ENCODE measurements around the gene RDH5. TPM values are rescaled to one million over a fixed set of nuclear protein-coding genes. Genes with fewer than 3 reads are reported as not detected.

RDH5 gene
- total and polyA plus RNA-seq, 4 donors: 3.1 to 5.4 (median 3.9) TPM

DNA sequence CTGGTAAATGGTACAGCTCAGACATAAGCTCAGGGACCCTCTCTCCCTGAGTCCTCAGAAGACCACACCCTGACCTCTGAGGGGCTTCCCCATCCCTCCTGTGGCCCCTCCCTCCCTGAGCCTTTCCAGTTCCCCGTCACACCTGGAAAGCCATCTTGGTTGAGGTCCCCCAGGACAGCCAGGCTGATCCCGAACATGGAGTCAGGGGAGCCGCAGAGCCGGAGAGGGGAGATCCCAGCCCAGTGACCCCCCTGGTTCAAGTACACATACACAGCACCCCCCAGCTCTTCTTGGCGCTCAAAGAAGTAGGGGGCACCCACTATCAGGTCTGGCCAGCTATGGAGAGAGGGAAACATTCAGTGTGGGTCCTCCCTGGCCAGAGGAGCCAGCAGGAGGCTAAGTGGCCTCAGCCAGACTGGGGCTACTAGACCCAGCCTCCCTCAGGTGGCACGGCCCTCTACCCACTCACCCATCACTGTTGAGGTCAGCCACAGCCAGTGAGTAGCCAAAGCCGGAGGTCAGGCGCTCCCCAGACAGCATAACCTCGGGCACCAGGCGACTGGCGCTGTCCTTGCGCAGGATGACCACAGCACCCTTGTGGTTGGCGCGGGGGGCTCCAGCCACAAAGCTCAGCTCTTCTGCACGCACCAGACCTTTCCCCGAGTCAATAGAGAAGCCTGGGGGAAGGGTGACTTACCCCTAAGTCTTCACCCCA is 21.8 kb upstream of the RDH5 start:
- WGBS, 2 donors: 89 to 94% methylated on average over 16 of the region's 16 CpGs
- H3K4me1 ChIP-seq (ENCODE audit: control insufficient read depth in 5 of 5, insufficient read depth in 5 of 5, low read length in 5 of 5): peaks cover 0 to 1% (median 0%) of the 10 kb centered on the region in 5 donors
- no peaks in the 10 kb centered on the region for H3K27me3 ChIP-seq (ENCODE audit: control insufficient read depth in 3 of 3, insufficient read depth in 3 of 3, low read length in 2 of 3)
- no peaks in the 10 kb centered on the region for H3K9me3 ChIP-seq (ENCODE audit: control insufficient read depth in 4 of 4, insufficient read depth in 3 of 4, low read length in 3 of 4)
- no peak for TF ChIP-seq CTCF (IDR thresholded peaks at IDR 0.05; ENCODE audit: control extremely low read depth, extremely low read depth)
- no peak overlapping the region for H3K27ac ChIP-seq (ENCODE audit: low read depth in 1 of 2, low read length in 1 of 2)
- DNase-seq (no peak), ATAC-seq (ENCODE audit: insufficient read depth, low FRiP score) (no peak)
- no peak overlapping the region for H3K9ac ChIP-seq (ENCODE audit: insufficient read depth in 1 of 2, low read length in 2 of 2)
- H3K4me3 ChIP-seq: no peak overlapping the region
- H3K36me3 ChIP-seq (ENCODE audit: control insufficient read depth in 4 of 4, insufficient read depth in 4 of 4, low read length in 4 of 4): peaks cover 0 to 1% (median 0%) of the 10 kb centered on the region in 4 donors

GRCh38 chr12:55698965-55699364 is 21.2 kb upstream of the RDH5 start:
- no peak overlapping the region for H3K9ac ChIP-seq (ENCODE audit: insufficient read depth in 1 of 2, low read length in 2 of 2)
- ATAC-seq (ENCODE audit: insufficient read depth, low FRiP score): no peak
- H3K27ac ChIP-seq (ENCODE audit: low read depth in 1 of 2, low read length in 1 of 2): no peak overlapping the region
- H3K27me3 ChIP-seq (ENCODE audit: control insufficient read depth in 3 of 3, insufficient read depth in 3 of 3, low read length in 2 of 3): no peaks in the 10 kb centered on the region
- DNase-seq: no peak
- no peak for TF ChIP-seq CTCF (IDR thresholded peaks at IDR 0.05; ENCODE audit: control extremely low read depth, extremely low read depth)
- peaks cover 0 to 6% (median 0%) of the 10 kb centered on the region in 5 donors for H3K4me1 ChIP-seq (ENCODE audit: control insufficient read depth in 5 of 5, insufficient read depth in 5 of 5, low read length in 5 of 5)
- 86 to 100% methylated on average over 1 of the region's 1 CpG for WGBS, 2 donors
- peaks cover 0 to 1% (median 0%) of the 10 kb centered on the region in 4 donors for H3K36me3 ChIP-seq (ENCODE audit: control insufficient read depth in 4 of 4, insufficient read depth in 4 of 4, low read length in 4 of 4)
- no peak overlapping the region for H3K4me3 ChIP-seq
- H3K9me3 ChIP-seq (ENCODE audit: control insufficient read depth in 4 of 4, insufficient read depth in 3 of 4, low read length in 3 of 4): no peaks in the 10 kb centered on the region

DNA sequence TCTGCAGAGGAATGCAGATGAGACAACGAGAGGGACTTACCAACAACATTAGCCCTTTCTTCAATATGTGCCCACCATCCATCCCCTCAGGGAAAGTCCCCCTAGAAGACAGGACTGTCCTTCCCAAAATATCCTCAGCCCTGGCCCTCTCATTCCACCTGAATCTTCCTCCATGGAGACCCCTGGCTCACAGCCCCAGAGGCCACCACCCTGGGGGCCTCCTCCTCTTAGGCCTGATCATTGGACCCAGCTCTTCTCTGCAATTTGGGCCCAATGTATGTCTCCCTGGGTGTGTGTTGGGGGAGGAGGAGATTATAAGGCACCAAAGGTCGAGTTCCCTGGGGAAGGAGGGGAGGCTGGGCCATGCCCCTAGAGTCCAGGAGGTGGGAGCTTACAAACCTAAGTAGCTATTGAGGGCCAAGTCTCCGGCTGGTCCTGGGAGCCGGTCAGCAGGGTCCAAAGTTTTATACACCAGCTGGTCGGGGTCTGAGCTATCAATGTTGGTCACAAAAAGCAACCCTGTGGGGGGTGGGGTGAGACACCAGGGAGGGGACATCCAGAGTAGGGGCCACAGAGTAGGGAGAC is 20.6 kb upstream of the RDH5 start:
- H3K4me1 ChIP-seq (ENCODE audit: control insufficient read depth in 5 of 5, insufficient read depth in 5 of 5, low read length in 5 of 5): peaks cover 0 to 12% (median 0%) of the 10 kb centered on the region in 5 donors
- no peak overlapping the region for H3K4me3 ChIP-seq
- ATAC-seq (ENCODE audit: insufficient read depth, low FRiP score) (no peak), DNase-seq (no peak)
- H3K27ac ChIP-seq (ENCODE audit: low read depth in 1 of 2, low read length in 1 of 2): no peak overlapping the region
- no peak overlapping the region for H3K9ac ChIP-seq (ENCODE audit: insufficient read depth in 1 of 2, low read length in 2 of 2)
- WGBS, 2 donors: 78 to 90% methylated on average over 5 of the region's 5 CpGs
- peaks cover 0 to 1% (median 0%) of the 10 kb centered on the region in 4 donors for H3K36me3 ChIP-seq (ENCODE audit: control insufficient read depth in 4 of 4, insufficient read depth in 4 of 4, low read length in 4 of 4)
- no peaks in the 10 kb centered on the region for H3K9me3 ChIP-seq (ENCODE audit: control insufficient read depth in 4 of 4, insufficient read depth in 3 of 4, low read length in 3 of 4)
- TF ChIP-seq CTCF (IDR thresholded peaks at IDR 0.05; ENCODE audit: control extremely low read depth, extremely low read depth): no peak
- no peaks in the 10 kb centered on the region for H3K27me3 ChIP-seq (ENCODE audit: control insufficient read depth in 3 of 3, insufficient read depth in 3 of 3, low read length in 2 of 3)
